Duodenal mucosa (tissue), 2 donors: ENCODE results near the gene SLCO2A1.

Experiments
- H3K27ac ChIP-seq: one replicate; pipeline ENCODE4 v1.7.0; 2013; ENCODE audit warnings: low read depth, low read length
- H3K27me3 ChIP-seq, 2 donors: one replicate each; pipeline ENCODE4 v1.7.0; 2013; ENCODE audit warnings: low read length in 2 of 2, control low read depth in 1 of 2; ENCODE audit not compliant: insufficient read depth in 2 of 2, control insufficient read depth in 1 of 2
- H3K36me3 ChIP-seq, 2 donors: one replicate each; pipeline ENCODE4 v1.7.0; 2013; ENCODE audit warnings: low read length in 2 of 2, control low read depth in 1 of 2; ENCODE audit not compliant: insufficient read depth in 2 of 2, control insufficient read depth in 1 of 2
- H3K4me1 ChIP-seq, 2 donors: one replicate each; pipeline ENCODE4 v1.7.0; 2013; ENCODE audit warnings: low read length in 2 of 2, control low read depth in 1 of 2; ENCODE audit not compliant: insufficient read depth in 2 of 2, control insufficient read depth in 1 of 2
- H3K4me3 ChIP-seq, 2 donors: one replicate each; pipeline ENCODE4 v1.7.0; 2013; ENCODE audit warnings: low read length in 2 of 2, low read depth in 1 of 2
- H3K9ac ChIP-seq, 2 donors: one replicate each; pipeline ENCODE4 v1.7.0; 2013; ENCODE audit warnings: low read length in 2 of 2, low read depth in 1 of 2
- H3K9me3 ChIP-seq, 2 donors: one replicate each; pipeline ENCODE4 v1.7.0; 2013; ENCODE audit warnings: low read length in 2 of 2, control low read depth in 1 of 2; ENCODE audit not compliant: control insufficient read depth in 1 of 2

SLCO2A1 gene

DNA sequence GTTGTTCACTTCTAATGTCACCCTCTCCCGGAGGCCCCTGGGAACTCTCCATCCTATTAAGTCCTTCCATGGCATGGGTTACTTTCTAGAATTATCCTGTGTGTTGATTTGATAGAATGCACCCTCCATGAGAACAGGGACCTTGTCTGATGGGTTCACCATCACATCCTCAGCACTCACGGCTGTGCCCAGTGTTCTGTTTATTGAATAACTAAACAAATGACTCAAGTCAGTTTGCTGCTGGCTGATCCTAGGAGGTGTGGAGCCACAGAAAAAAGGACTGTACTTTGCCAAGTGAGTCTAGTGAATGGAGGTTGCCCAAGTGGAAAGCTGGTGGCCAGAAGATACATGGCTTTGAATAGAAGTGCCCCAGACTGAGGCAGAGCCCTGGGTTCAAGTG, 85.5 kb downstream of the SLCO2A1 start:
- Histone ChIP-seq H3K4me1 (peaks cover 19 to 30% of the 10 kb centered on the region in 2 donors), H3K27ac (peak overlapping the region; percentile 13), H3K36me3 (no peaks in the 10 kb centered on the region), H3K27me3 (no peaks in the 10 kb centered on the region), H3K4me3 (peak overlapping the region in 1 of 2 donors; percentile 25), H3K9ac (no peak overlapping the region), H3K9me3 (no peaks in the 10 kb centered on the region)

DNA sequence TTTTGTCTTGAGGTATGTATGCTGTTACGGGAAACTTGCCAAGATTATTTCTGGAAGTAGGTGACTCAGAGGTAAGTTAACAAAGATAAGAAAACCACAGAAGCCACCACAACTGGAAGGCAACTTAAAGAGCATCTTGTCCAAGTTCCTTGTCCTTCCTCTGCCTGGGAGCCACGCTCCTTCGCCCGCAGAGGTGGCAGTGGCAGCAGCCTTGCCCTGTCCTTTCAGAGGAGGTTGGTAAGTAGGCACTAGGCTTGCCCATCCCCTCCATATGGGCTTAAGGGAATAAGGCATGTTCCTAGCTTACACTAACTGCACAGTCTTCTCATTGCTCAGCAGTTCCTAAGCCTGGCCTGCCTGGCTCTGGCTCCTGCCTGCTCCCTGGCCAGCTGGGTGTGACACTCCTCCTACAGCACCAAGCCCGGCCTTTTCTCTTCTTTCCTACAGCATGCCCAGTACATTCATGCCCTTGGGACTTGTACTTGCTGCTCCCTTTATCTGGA, 86.0 kb downstream of the SLCO2A1 start:
- H3K4me3 ChIP-seq: no peak overlapping the region
- no peaks in the 10 kb centered on the region for H3K27me3 ChIP-seq
- H3K36me3 ChIP-seq: no peaks in the 10 kb centered on the region
- no peak overlapping the region for H3K9ac ChIP-seq
- peaks cover 19 to 30% of the 10 kb centered on the region in 2 donors for H3K4me1 ChIP-seq
- no peak overlapping the region for H3K27ac ChIP-seq
- H3K9me3 ChIP-seq: no peaks in the 10 kb centered on the region

- no peak overlapping the region for H3K27ac ChIP-seq
Measured at GRCh38 chr3:133943031-133943535, 86.6 kb downstream of the SLCO2A1 start.

DNA sequence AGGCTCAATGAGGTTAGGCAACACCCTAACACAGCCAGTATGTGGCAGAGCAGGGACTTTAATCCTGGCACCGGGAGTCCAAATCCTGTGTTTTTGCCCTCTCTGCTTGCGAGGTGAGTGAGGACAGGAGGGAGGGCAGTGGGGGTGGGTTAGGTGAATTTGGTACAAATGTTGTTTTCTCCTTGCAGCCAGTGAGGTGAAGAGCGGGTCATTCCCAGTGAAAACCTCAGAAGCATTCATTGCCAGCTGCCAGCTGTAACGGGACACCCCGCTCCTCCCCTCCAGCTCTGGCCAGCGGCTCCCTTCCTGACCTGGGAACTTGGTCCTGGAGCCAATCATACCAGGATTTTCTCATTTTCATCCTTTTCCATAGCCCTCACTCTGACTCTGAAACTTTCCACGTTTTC, 88.3 kb downstream of the SLCO2A1 start:
- peaks cover 19 to 36% of the 10 kb centered on the region in 2 donors for H3K4me1 ChIP-seq
- no peaks in the 10 kb centered on the region for H3K9me3 ChIP-seq
- no peaks in the 10 kb centered on the region for H3K27me3 ChIP-seq
- no peak overlapping the region for H3K4me3 ChIP-seq
- H3K27ac ChIP-seq: no peak overlapping the region
- no peak overlapping the region for H3K9ac ChIP-seq
- H3K36me3 ChIP-seq: no peaks in the 10 kb centered on the region

More at GRCh38 chr3:133943031-133943535, 86.6 kb downstream of the SLCO2A1 start:
- Histone ChIP-seq H3K27me3 (no peaks in the 10 kb centered on the region), H3K36me3 (no peaks in the 10 kb centered on the region), H3K4me3 (no peak overlapping the region), H3K4me1 (peaks cover 19 to 30% of the 10 kb centered on the region in 2 donors), H3K9ac (no peak overlapping the region), H3K9me3 (no peaks in the 10 kb centered on the region)

- H3K4me3 ChIP-seq: no peak overlapping the region
- H3K27ac ChIP-seq: no peak overlapping the region
- peaks cover 21 to 44% of the 10 kb centered on the region in 2 donors for H3K4me1 ChIP-seq
- no peaks in the 10 kb centered on the region for H3K36me3 ChIP-seq
- no peaks in the 10 kb centered on the region for H3K27me3 ChIP-seq
- H3K9ac ChIP-seq: no peak overlapping the region
- no peaks in the 10 kb centered on the region for H3K9me3 ChIP-seq
Measured at GRCh38 chr3:133940536-133940935, 89.2 kb downstream of the SLCO2A1 start.

GRCh38 chr3:133939463-133939835, 90.3 kb downstream of the SLCO2A1 start:
- no peak overlapping the region for H3K27ac ChIP-seq
- no peak overlapping the region for H3K9ac ChIP-seq
- H3K27me3 ChIP-seq: no peaks in the 10 kb centered on the region
- no peak overlapping the region for H3K4me3 ChIP-seq
- no peaks in the 10 kb centered on the region for H3K36me3 ChIP-seq
- no peaks in the 10 kb centered on the region for H3K9me3 ChIP-seq
- peaks cover 25 to 44% of the 10 kb centered on the region in 2 donors for H3K4me1 ChIP-seq

- Histone ChIP-seq H3K27me3 (no peaks in the 10 kb centered on the region), H3K4me3 (no peak overlapping the region), H3K36me3 (no peaks in the 10 kb centered on the region), H3K9ac (no peak overlapping the region), H3K27ac (no peak overlapping the region), H3K9me3 (no peaks in the 10 kb centered on the region), H3K4me1 (peaks cover 19 to 44% of the 10 kb centered on the region in 2 donors)
Measured at GRCh38 chr3:133938770-133939462, 90.8 kb downstream of the SLCO2A1 start.

- H3K9me3 ChIP-seq: no peaks in the 10 kb centered on the region
- no peak overlapping the region for H3K27ac ChIP-seq
Measured at GRCh38 chr3:133937756-133938601, 91.7 kb downstream of the SLCO2A1 start.

DNA sequence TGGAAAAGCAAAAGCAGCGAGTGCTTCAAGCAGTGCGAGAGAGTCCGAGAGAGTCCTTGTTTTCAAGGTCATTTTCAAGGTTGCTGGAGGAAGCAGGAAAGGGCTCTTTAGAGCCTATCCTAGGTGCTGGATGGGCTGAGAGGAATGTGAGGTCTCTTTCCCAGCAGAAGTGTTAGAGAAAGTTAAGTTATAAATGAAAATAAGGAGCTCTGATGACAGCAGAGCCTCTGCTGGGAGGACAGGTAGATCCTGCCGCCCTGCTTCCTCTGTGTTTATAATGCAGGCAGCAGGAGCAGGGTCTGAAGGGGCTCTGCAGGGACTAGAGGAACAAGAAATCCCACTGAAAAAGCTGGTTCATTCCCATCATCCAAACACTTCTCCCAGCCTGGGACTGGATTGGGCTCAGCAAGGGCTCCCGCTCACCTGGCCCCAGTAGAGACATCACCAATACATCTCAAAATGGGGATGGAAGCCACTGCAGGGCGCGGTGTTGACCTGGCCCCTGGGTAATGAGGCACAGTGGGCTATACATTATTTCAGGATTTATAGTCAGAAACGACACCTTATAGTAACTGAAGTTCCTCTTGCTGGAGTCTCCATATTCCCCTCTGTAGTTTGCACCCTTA, 92.6 kb downstream of the SLCO2A1 start:
- peaks cover 12 to 34% of the 10 kb centered on the region in 2 donors for H3K4me1 ChIP-seq
- no peak overlapping the region for H3K4me3 ChIP-seq
- H3K9me3 ChIP-seq: no peaks in the 10 kb centered on the region
- H3K27me3 ChIP-seq: no peaks in the 10 kb centered on the region
- H3K36me3 ChIP-seq: no peaks in the 10 kb centered on the region
- H3K27ac ChIP-seq: no peak overlapping the region
- H3K9ac ChIP-seq: no peak overlapping the region

More at GRCh38 chr3:133937756-133938601, 91.7 kb downstream of the SLCO2A1 start:
- peaks cover 15 to 41% of the 10 kb centered on the region in 2 donors for H3K4me1 ChIP-seq
- H3K9ac ChIP-seq: no peak overlapping the region
- H3K36me3 ChIP-seq: no peaks in the 10 kb centered on the region
- H3K27me3 ChIP-seq: no peaks in the 10 kb centered on the region
- no peak overlapping the region for H3K4me3 ChIP-seq
